Natural killer cell (primary cell): Measurements from ENCODE around the gene SLC25A26. TPM values are rescaled to one million over a fixed set of nuclear protein-coding genes. Genes with fewer than 3 reads are reported as not detected.

Experiments used
- ATAC-seq, 3 donors: fragments of 150-1000 bp in 2 of 3; fragments of 200-7000 bp in 1 of 3; cut with Tn5 transposase; 1 replicate in 1 of 3; 2 replicates in 2 of 3; pipeline ENCODE4 v1.10.0; 2021; ENCODE audit warnings: mild to moderate bottlenecking in 2 of 3, moderate library complexity in 2 of 3
- DNase-seq, 2 donors: peaks; one replicate each; pipeline versions ENCODE4 v3.0.0 to v3.0.0-alpha.2; 2013 to 2021; ENCODE audit warnings: mixed read lengths in 1 of 2
- H3K27ac ChIP-seq: one replicate; pipeline ENCODE4 v1.5.1; 2013; ENCODE audit warnings: mild to moderate bottlenecking, low read length
- H3K27me3 ChIP-seq: one replicate; pipeline ENCODE4 v1.6.1; 2013; ENCODE audit warnings: low read length; ENCODE audit not compliant: control insufficient read depth, insufficient read depth
- H3K36me3 ChIP-seq: one replicate; pipeline ENCODE4 v1.6.1; 2013; ENCODE audit warnings: low read length; ENCODE audit not compliant: control insufficient read depth, insufficient read depth
- H3K4me1 ChIP-seq: one replicate; pipeline ENCODE4 v1.6.1; 2013; ENCODE audit warnings: low read length; ENCODE audit not compliant: control insufficient read depth, insufficient read depth
- H3K4me3 ChIP-seq: one replicate; pipeline ENCODE4 v1.5.1; 2013; ENCODE audit warnings: low read length
- H3K9me3 ChIP-seq: one replicate; pipeline ENCODE4 v1.6.1; 2013; ENCODE audit warnings: low read length; ENCODE audit not compliant: control insufficient read depth, insufficient read depth
- H3K27ac Mint-ChIP-seq, 2 donors: one replicate each; pipeline ENCODE4 v1.8.0; 2022; ENCODE audit warnings: mild to moderate bottlenecking in 2 of 2, mixed read lengths in 2 of 2, moderate library complexity in 1 of 2
- H3K27me3 Mint-ChIP-seq, 2 donors: one replicate each; pipeline ENCODE4 v1.8.0; 2022; ENCODE audit warnings: low read depth in 2 of 2, mixed read lengths in 2 of 2
- H3K36me3 Mint-ChIP-seq: one replicate; pipeline ENCODE4 v1.8.0; 2022; ENCODE audit warnings: mixed read lengths
- H3K4me1 Mint-ChIP-seq, 2 donors: one replicate each; pipeline ENCODE4 v1.8.0; 2022; ENCODE audit warnings: mixed read lengths in 2 of 2
- H3K4me3 Mint-ChIP-seq: one replicate; pipeline ENCODE4 v1.8.0; 2022; ENCODE audit warnings: mild to moderate bottlenecking, moderate library complexity, mixed read lengths
- H3K9me3 Mint-ChIP-seq, 2 donors: one replicate each; pipeline ENCODE4 v1.8.0; 2022; ENCODE audit warnings: mixed read lengths in 2 of 2
- WGBS: methylation state at CpG from one replicate; pipeline ENCODE4 v1.1.7; 2013; ENCODE audit warnings: missing lambda C conversion rate; ENCODE audit not compliant: insufficient coverage; 5-methylcytosine and 5-hydroxymethylcytosine counted together
- intact Hi-C: fragments of 100-400 bp; cut with micrococcal nuclease; formaldehyde crosslinking; loops from one replicate; pipeline ENCODE4 v1.14.2; 2022
- total RNA-seq, 4 donors: library from RNA; stranded (reverse); fragments of 120-200 nt in 1 of 4; gene quantifications; one replicate each; pipeline versions ENCODE4 v1.2.3 to v1.2.4, GENCODE V29; 2013 to 2022
- TF ChIP-seq, protein P1 (sequence below): fragments of 200-600 bp; IDR thresholded peaks from one replicate; pipeline ENCODE4 v1.8.0; 2022; ENCODE audit warnings: antibody characterized with exemption

Gene SLC25A26
- total RNA-seq, 3 donors from 2014 or later (not counting 1 experiment from before 2014, with no cell fraction given) = 18.4 to 23.9 (median 23.3) TPM

DNA sequence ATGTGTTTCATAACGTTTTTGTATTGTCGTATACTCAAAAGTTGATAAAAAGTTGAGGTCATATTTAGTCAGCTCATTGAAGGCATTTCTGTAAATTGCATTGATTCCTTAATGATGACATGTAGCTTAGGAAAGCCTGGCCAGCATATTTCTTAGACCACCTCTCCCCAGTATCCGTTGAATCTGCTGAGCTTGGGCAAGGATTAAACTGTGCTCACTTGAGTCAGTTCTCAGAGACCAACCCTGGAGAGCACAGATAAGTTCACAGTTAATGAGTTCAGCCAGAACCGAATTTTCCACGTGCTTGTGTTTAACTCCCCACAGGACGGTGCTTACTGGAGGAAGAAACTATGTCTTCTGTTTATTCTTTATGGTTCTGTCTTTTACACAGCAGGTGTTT, 132.7 kb downstream of the SLC25A26 start:
- Mint-ChIP-seq H3K27ac (peak overlapping the region; percentile 88 to 98), H3K4me3 (peak overlapping the region; percentile 73)

DNA sequence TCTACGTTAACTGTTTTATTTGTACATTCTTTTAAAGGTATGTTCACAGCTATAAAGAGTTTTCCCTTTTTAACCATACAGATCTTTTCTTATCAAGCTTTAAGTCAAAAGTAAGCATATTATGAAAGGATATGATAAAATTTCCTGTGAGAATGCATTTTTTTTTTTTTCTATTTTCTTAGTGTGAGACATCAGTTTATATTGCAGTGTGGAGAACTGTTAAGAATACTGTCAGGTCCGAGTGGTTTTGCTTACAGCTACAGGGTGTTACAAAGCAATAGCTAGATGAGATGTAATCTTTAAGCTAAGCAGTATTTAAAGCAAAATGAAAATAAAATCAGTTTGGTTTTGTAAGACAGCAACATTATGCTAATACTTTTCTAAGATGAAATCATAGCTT, 133.2 kb downstream of the SLC25A26 start:
- peak in 1 of 2 donors; percentile 25 for DNase-seq

More for the DNA sequence above, 132.7 kb downstream of the SLC25A26 start:
- H3K9me3 ChIP-seq = no peaks in the 10 kb centered on the region
- 68% methylated on average over 6 of the region's 6 CpGs for WGBS
- no peaks in the 10 kb centered on the region for H3K36me3 ChIP-seq
- intact Hi-C loops = no loop called here
- TF ChIP-seq, protein P1, sequence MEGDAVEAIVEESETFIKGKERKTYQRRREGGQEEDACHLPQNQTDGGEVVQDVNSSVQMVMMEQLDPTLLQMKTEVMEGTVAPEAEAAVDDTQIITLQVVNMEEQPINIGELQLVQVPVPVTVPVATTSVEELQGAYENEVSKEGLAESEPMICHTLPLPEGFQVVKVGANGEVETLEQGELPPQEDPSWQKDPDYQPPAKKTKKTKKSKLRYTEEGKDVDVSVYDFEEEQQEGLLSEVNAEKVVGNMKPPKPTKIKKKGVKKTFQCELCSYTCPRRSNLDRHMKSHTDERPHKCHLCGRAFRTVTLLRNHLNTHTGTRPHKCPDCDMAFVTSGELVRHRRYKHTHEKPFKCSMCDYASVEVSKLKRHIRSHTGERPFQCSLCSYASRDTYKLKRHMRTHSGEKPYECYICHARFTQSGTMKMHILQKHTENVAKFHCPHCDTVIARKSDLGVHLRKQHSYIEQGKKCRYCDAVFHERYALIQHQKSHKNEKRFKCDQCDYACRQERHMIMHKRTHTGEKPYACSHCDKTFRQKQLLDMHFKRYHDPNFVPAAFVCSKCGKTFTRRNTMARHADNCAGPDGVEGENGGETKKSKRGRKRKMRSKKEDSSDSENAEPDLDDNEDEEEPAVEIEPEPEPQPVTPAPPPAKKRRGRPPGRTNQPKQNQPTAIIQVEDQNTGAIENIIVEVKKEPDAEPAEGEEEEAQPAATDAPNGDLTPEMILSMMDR = no peak
- H3K27ac ChIP-seq = peak overlapping the region; percentile 62
- no peak for DNase-seq
- ATAC-seq = peak; percentile 15 to 40 (median 34)
- H3K27me3 Mint-ChIP-seq = no peaks in the 10 kb centered on the region
- no peaks in the 10 kb centered on the region for H3K9me3 Mint-ChIP-seq
- no peaks in the 10 kb centered on the region for H3K27me3 ChIP-seq
- H3K4me3 ChIP-seq = no peak overlapping the region
- H3K36me3 Mint-ChIP-seq = no peaks in the 10 kb centered on the region
- peaks cover 21% of the 10 kb centered on the region for H3K4me1 ChIP-seq
- H3K4me1 Mint-ChIP-seq = peaks cover 41 to 43% of the 10 kb centered on the region in 2 donors

DNA sequence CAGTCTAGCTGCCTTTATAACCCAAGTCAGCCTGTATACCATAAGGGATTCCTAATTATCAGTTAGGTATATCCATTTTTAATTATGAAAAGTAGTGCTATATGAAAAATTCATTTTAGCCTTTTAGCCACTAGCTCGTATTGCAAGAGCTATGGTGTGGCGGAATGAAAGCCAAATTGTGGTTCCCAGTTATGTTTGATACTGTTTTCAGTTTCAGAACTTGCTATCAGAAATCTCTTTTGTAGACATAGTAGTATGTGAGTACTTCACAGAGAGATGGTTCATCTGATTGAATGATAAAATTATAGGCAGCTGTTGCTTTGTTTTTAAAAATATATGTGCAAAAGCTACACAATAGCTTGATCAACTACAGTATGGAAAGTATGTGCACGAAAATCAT, 134.6 kb downstream of the SLC25A26 start:
- Histone ChIP-seq H3K4me3 (no peak overlapping the region), H3K27me3 (no peaks in the 10 kb centered on the region), H3K27ac (peak overlapping the region; percentile 62), H3K9me3 (no peaks in the 10 kb centered on the region), H3K4me1 (peaks cover 21% of the 10 kb centered on the region), H3K36me3 (no peaks in the 10 kb centered on the region)
- ATAC-seq (peak; percentile 22 to 62 (median 53)), DNase-seq (no peak)
- Mint-ChIP-seq H3K4me3 (peak overlapping the region; percentile 73), H3K27ac (peak overlapping the region; percentile 88 to 98), H3K36me3 (no peaks in the 10 kb centered on the region), H3K27me3 (no peaks in the 10 kb centered on the region), H3K4me1 (peaks cover 40 to 42% of the 10 kb centered on the region in 2 donors), H3K9me3 (no peaks in the 10 kb centered on the region)
- intact Hi-C loops = loop anchor here (1.0 kb wide), 1 partner anchor 43 kb away; no protein-coding TSS in a partner anchor
- TF ChIP-seq, protein P1 = no peak
- WGBS = 45% methylated on average over 3 of the region's 3 CpGs

More for the DNA sequence above, 133.2 kb downstream of the SLC25A26 start:
- Histone ChIP-seq H3K4me1 (peaks cover 21% of the 10 kb centered on the region), H3K36me3 (no peaks in the 10 kb centered on the region), H3K27ac (peak overlapping the region; percentile 62), H3K27me3 (no peaks in the 10 kb centered on the region), H3K9me3 (no peaks in the 10 kb centered on the region), H3K4me3 (no peak overlapping the region)
- ATAC-seq = peak; percentile 91 to 94 (median 92)
- Mint-ChIP-seq H3K4me1 (peaks cover 41 to 43% of the 10 kb centered on the region in 2 donors), H3K36me3 (no peaks in the 10 kb centered on the region), H3K4me3 (peak overlapping the region; percentile 73), H3K27me3 (no peaks in the 10 kb centered on the region), H3K27ac (peak overlapping the region; percentile 88 to 98), H3K9me3 (no peaks in the 10 kb centered on the region)
- 43% methylated on average over 1 of the region's 2 CpGs for WGBS
- TF ChIP-seq, protein P1 = no peak
- intact Hi-C loops = loop anchor here (1.0 kb wide), 1 partner anchor 51 kb away; no protein-coding TSS in a partner anchor

DNA sequence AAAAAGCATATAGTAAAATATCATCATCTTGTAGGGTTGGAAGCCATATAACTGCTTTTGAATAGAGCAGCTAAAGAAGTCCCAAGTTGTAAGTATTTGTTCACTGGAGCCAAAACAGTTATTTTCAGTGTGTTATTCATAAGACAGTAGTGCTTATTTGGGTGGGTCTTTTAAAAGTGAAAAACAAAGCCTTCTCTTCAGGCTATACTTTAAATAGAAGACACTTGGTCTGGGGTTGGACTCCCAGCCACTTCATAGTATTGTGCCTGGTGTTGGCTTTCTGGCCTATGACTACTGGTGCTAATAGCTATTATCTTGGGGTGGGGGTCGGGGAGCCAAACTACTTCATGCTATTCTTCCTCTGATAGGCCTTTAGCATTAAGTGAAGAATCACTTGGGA, 135.2 kb downstream of the SLC25A26 start:
- intact Hi-C loops = loop anchor here (1.0 kb wide), 1 partner anchor 44 kb away; no protein-coding TSS in a partner anchor

More for the DNA sequence above, 135.2 kb downstream of the SLC25A26 start:
- ATAC-seq = no peak
- H3K9me3 Mint-ChIP-seq = no peaks in the 10 kb centered on the region
- no peaks in the 10 kb centered on the region for H3K27me3 Mint-ChIP-seq
- H3K27ac Mint-ChIP-seq = peak overlapping the region; percentile 88 to 98
- H3K4me3 Mint-ChIP-seq = peak overlapping the region; percentile 73
- no peak for DNase-seq
- Histone ChIP-seq H3K27ac (peak overlapping the region; percentile 62), H3K4me3 (no peak overlapping the region), H3K9me3 (no peaks in the 10 kb centered on the region), H3K36me3 (no peaks in the 10 kb centered on the region), H3K27me3 (no peaks in the 10 kb centered on the region), H3K4me1 (peaks cover 21% of the 10 kb centered on the region)
- peaks cover 1% of the 10 kb centered on the region for H3K36me3 Mint-ChIP-seq
- TF ChIP-seq, protein P1 = no peak
- WGBS = 100% methylated on average over 1 of the region's 1 CpG
- peaks cover 38 to 41% of the 10 kb centered on the region in 2 donors for H3K4me1 Mint-ChIP-seq
